NT2/D1 (cell line): ENCODE measurements around the gene TMEM263.

Experiments used
- SUZ12 ChIP-seq: IDR thresholded peaks from 2 replicates; pipeline ENCODE4 v1.6.1; 2011; ENCODE audit not compliant: insufficient read length, insufficient read depth; ENCODE audit errors: extremely low read depth
- YY1 ChIP-seq: IDR thresholded peaks from 2 replicates; pipeline ENCODE4 v1.6.1; 2011; ENCODE audit not compliant: insufficient read length, insufficient read depth

DNA sequence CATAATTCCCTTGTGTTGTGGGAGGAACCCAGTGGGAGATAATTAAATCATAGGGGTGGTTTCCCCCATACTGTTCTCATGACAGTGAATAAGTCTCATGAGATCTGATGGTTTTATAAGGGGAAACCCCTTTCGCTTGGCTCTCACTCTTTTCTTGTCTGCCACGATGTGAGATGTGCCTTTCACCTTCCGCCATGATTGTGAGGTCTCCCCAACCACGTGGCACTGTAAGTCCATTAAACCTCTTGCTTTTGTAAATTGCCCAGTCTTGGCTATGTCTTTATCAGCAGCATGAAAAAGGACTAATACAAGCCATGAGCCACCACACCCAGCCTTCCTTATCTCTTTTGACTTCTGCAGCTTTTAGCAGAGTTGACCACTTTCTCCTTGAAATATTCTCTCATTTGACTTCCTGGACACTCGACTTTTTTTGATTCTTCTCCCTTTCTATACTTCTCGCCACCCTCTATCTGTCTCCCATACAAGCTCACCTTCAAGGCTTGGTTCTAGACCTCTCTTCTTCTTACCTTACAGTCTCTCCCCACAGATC lies 29.0 kb downstream of the TMEM263 start:
- TF ChIP-seq YY1 = no peak
- TF ChIP-seq SUZ12 = no peak
